HG03103 (cell line): Measurements from ENCODE around the gene KCNJ1.

ENCODE experiments used
- ATAC-seq: cut with Tn5 transposase; IDR thresholded peaks from one replicate; pipeline ENCODE4 v1.9.1; 2021; ENCODE audit warnings: low read depth; ENCODE audit not compliant: unreplicated experiment

The KCNJ1 gene

DNA sequence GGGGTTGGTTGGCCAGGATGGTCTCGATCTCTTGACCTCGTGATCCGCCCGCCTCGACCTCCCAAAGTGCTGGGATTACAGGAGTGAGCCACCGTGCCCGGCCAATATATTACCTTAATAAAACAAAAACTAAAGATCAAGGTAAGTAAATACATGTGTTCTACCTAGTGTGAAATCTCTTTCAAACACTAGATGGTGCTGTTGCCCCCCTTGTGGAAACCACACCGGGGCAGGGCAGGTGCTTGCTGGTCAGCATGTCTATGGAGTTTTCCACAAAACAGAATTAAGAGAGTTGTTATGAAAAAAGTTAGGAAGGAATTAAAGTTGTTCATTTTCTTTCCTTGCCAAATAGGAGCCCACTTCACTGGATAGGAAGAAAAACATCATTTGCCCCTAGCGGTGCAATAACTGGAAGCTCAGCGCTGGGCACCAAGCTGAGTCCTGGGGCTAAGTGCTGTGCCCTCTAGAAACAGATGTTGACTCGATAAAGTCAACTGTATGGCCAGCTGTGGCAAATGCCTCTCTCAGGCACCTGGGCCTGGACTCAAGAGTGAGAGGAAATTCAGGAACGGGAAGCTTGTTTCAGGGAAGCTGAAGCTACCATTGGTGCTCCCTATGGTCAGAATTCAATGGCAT, 17.7 kb upstream of the KCNJ1 start:
- ATAC-seq = peak; percentile 80

DNA sequence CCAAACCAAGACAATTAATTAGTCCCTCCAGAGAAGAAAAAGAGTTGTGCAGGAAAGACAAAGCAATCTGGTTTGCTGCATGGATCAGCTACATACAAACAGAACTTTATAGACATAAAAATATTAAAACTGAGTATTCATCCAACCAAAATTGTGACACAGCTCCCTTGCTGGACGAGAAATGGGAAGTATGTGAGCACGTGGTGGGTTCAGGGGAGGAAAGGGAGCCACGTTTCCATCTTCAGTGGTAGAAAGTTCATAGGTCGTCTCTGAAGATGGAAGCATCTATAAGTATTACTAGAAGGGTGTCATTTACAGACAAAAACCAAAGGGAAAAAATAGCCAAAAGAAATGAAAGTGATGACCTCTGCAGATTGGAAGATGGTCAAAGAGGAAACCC, 17.0 kb upstream of the KCNJ1 start:
- no peak for ATAC-seq

DNA sequence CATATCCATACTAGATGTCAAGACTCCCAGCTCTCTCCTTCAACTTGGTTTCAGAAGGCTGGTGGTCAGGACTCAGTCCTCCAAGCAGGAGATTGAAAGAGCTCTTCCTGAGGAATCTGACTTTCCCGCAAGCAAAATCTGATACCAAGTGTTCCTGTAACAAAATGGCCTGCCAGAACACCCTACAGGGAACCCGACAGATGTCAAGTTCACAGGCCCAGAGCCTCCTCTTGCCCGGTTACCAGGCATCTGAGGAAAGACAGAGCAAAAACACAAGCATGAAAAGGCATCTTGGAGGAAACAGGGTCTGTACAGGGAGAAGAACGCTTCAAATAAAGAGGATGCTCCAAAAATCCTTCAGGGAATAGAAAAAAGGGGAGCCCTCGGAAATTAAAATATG, 15.4 kb upstream of the KCNJ1 start:
- no peak for ATAC-seq

DNA sequence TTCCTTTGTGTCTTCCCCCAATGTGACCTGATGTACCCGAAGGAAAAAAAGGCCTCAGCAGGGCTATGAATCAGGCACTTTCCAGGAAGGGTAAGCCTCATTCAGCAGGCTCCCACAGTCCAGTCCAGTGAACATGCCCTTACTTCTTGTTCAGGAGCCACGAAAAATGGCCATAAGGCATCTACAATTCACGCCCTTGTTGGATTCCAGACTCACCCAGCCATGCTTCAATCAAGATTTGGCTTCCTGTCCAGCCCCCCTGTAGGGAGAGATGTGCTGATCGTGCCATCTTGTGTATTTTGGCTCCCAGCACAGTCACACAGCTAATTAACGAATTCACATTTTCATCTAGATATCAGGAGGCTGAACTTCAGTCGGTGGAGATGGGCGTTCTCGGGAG, 14.1 kb upstream of the KCNJ1 start:
- no peak for ATAC-seq

DNA sequence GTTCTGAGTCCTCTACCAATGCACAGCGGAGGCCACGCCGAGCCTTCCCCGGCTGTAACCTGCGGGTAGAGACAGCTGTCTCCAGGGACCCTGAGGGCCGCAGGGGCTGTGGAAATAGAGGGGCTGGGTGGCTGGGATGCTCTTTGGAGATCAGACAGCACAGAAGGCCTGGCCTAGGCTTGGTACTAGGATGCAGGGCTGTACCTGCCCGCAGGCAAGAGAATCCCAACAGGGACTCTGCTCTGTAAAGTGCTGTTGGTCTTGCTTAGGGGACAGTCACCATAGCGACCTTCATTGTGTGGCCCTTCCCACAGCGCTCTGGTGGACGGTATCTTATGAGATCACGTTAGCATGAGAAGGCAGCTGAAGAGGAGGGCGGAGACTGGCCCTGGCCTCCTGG, 12.7 kb upstream of the KCNJ1 start:
- ATAC-seq = no peak

GRCh38 chr11:128878455-128878854, 11.4 kb upstream of the KCNJ1 start:
- no peak for ATAC-seq

- ATAC-seq = no peak
Measured at GRCh38 chr11:128877726-128878125, 10.6 kb upstream of the KCNJ1 start.

GRCh38 chr11:128876133-128876650, 9.1 kb upstream of the KCNJ1 start:
- ATAC-seq = no peak

- no peak for ATAC-seq
Measured at GRCh38 chr11:128874427-128874826, 7.3 kb upstream of the KCNJ1 start.

DNA sequence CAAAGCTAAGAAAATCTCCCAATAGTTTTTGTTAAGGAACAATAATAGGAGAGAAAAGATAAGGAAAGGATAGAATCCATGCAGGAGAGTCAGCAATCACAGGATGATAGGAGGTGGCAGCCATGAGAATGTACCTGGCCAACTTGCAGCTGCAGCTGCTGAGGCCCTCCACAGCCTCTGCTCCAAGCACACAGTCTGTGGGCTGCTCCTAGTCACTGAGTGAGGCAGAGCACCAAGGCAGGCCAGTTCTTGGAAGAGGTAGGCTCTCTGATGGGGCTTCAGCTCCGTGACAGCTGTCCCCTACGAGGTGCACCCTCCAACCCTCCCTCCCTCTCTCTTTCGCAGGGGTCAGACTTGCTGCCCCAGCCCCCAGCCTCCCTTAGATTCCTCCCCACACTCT, 5.5 kb upstream of the KCNJ1 start:
- ATAC-seq = no peak

- ATAC-seq = no peak
Measured at GRCh38 chr11:128872094-128872493, 5.0 kb upstream of the KCNJ1 start.

GRCh38 chr11:128871168-128871610, 4.1 kb upstream of the KCNJ1 start:
- no peak for ATAC-seq

DNA sequence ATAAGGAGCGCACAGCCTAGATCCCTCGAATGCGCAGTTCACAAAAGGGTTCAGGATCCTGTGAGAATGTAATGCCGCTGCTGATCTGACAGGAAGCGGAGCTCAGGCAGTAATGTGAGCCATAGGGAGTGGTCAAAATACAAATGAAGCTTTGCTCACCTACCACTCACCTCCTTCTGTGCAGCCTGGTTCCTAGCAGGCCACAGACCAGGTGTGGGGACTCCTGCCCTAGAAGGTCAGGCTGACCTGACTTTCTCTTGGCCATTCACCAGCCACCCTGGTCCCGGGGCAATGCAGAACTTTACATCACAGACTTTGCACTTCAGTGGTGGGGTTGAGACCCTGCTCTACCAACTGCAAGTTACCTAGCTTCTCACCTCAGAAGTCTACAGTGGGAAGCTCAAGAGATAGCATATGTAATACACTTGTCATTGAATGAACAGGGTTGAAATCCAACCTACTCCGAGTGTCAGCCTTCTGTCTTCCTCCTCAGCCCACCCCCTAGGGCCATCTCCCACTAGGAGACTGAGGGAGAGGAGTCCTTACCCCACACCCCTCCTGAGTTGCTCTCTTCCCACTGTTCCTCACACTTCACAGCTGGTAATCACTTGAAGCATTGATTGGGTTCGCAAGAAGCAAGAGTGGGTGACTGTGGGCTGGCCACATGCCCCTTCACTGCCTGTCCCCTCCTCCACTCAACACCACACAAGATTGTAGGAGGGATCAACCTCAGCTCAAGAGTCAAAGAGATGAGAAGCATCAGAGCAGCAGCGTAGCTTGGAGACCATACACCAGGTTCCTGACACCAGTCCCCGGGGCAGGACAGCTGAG, 2.0 kb upstream of the KCNJ1 start:
- ATAC-seq = no peak

GRCh38 chr11:128865490-128865889, 1.6 kb downstream of the KCNJ1 start:
- no peak for ATAC-seq

DNA sequence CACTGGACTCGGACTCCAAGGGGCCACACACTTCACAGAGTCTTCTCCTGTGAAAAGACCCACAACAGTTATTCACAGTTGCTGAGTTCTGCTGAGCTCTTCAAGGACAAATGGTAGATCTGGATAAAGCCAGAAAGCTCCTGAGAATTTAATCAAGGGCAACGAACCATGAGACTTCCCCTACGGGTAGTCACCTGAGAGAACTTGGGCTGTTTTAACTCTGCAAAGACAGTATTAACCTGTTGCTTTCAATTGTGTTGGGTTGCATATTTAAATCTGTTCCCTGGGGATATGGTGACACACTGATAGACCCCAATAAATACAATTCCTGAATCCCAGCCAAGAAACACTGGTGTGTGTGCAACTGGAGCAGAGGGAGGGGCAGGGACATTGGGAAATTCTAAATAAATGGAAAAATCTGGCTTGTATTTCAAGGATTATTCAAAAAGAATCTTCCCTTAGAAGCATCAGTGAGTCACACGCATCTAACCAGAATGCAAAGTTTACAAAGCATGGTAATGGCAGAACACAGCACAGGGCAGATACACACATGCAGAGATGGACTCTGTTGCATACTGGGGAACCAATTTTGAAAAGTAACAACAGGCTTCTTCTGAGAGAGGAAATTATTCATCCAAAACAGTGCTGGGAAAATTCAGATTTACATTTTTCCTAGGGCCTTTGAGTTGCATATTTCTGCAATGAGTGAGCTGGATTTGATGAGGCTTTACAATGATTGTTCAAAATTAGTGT, 4.0 kb downstream of the KCNJ1 start:
- no peak for ATAC-seq

GRCh38 chr11:128862406-128862805, 4.7 kb downstream of the KCNJ1 start:
- ATAC-seq = no peak

GRCh38 chr11:128860571-128861361, 6.3 kb downstream of the KCNJ1 start:
- no peak for ATAC-seq

DNA sequence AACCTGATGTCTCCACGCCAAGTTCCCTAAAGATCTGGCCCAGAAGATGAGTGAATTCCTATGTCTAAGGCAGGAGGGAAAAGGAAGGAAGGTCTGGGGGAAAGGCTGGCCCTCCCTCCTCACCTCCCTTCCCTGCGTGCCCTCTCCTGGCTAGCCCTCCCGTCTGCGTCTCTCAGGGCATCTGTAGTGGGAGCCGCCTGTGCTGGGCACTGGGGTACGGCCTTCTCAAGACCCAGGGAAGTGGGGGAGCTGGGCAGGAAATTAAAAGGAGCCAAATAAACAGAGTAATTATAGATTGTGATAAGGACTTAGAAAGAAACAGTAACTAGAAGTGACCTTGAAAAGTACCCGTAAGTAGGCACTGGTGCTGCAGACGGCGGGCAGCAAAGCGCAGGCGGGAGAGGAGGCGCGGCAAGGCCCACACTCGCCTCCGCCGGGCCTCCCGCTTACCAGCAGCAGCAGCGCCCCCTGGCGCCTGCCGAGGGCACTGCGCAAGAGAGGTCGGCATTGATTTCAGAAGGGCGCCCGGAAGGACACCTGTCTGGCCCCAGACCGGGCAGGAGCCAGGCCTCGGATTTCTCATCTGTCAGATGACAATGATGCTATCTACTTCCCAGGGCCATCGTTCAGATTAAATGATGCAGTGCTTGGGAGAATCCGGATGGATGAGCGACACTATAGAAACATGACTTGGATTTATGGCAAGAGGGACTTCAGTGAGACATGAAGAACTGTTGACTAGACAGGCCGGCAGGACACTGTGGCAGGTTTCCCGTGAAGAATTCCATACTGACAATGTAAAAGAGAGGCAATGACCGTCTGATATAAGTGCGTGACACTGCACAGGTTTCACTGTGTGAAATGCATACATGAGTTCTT, 7.3 kb downstream of the KCNJ1 start:
- peak; percentile 95 for ATAC-seq

DNA sequence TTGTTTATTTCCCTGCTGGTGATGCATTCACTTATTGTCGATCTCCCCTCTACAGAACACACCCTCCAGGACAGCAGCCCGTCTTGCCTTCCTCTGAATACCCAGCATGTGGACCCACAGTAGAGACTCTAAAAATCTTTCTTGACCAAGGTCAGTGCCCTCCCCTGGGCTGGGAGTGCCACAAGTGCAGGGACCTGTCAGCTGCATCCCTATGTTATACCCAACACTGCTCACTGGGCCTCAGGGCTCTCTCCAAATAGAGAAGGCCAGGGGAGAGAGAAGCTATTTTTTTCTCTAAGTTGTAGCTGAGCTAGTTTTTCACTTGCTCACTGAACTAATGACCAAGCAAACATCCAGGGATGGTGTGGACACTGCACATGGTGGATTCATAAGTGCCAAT, 9.8 kb downstream of the KCNJ1 start:
- no peak for ATAC-seq
